ENCODE data around the gene APOD. TPM values are rescaled to one million over a fixed set of nuclear protein-coding genes. Genes with fewer than 3 reads are reported as not detected.

The APOD gene
- total and polyA plus RNA-seq, 2 of the 4 experiments (the other 2 are of a cell fraction), result 0.36 TPM; not detected in 1

GRCh38 chr3:195595785-195596531 is 12.2 kb upstream of the APOD start:
- Histone ChIP-seq H3K14ac (replicated peaks; ENCODE audit: low read depth, low read length) (no peak overlapping the region), H3K9me3 (ENCODE audit: control insufficient read depth, insufficient read depth, low read length) (no peaks in the 10 kb centered on the region), H4K8ac (ENCODE audit: low read depth in 2 of 2, low read length in 2 of 2) (no peak overlapping the region), H4K91ac (ENCODE audit: insufficient read depth, low read depth, low read length) (no peak overlapping the region), H2AK5ac (ENCODE audit: low read depth, low read length) (no peak overlapping the region), H3K18ac (ENCODE audit: low read depth, low read length) (no peak overlapping the region), H3K4me2 (ENCODE audit: low read depth, low read length) (no peak overlapping the region), H2BK20ac (ENCODE audit: low read depth, low read length) (no peak overlapping the region), H3K23ac (ENCODE audit: low read depth, low read length) (no peak overlapping the region), H3K36me3 (ENCODE audit: control insufficient read depth, insufficient read depth, low read length) (no peaks in the 10 kb centered on the region), H3K79me1 (ENCODE audit: low read depth in 1 of 2, low read length in 2 of 2) (no peaks in the 10 kb centered on the region), H3K9me1 (ENCODE audit: insufficient read depth, low read length) (no peaks in the 10 kb centered on the region), H3K4ac (ENCODE audit: low read depth, low read length) (no peak overlapping the region), H3K27ac (ENCODE audit: insufficient read depth, low read length) (no peak overlapping the region), H4K5ac (ENCODE audit: low read depth, low read length) (no peak overlapping the region), H2BK5ac (ENCODE audit: low read depth, low read length, poor library complexity, severe bottlenecking) (no peak overlapping the region), H3K27me3 (ENCODE audit: control insufficient read depth, insufficient read depth, low read length) (peaks cover 20% of the 10 kb centered on the region), H2BK120ac (ENCODE audit: low read depth, low read length) (no peak overlapping the region), H3K4me1 (ENCODE audit: control insufficient read depth, insufficient read depth, low read length) (no peaks in the 10 kb centered on the region), H2AFZ (replicated peaks; ENCODE audit: low read length, poor library complexity) (no peak overlapping the region), H3K4me3 (ENCODE audit: insufficient read depth, low read depth, low read length) (no peak overlapping the region), H4K20me1 (ENCODE audit: insufficient read depth, low read length) (no peaks in the 10 kb centered on the region), H3K9ac (ENCODE audit: low read depth, low read length) (no peak overlapping the region), H2BK15ac (ENCODE audit: low read depth, low read length) (no peak overlapping the region), H2AK9ac (replicated peaks; ENCODE audit: low read depth, low read length, poor library complexity) (no peak overlapping the region), H3K56ac (ENCODE audit: extremely low read depth, insufficient read depth, low read length) (no peak overlapping the region)
- ATAC-seq (ENCODE audit: low read depth) (no peak), DNase-seq (no peak)
- 58% methylated on average over 4 of the region's 8 CpGs; no CpG with 5 or more reads in 1 of the 2 experiments for WGBS, 2 experiments (ENCODE audit: extremely low coverage in 2 of 2, insufficient read length in 1 of 2)
- dilution Hi-C loops (cut with HindIII; ENCODE audit: low sequenced_read_pairs, unreplicated experiment) (no loop called here), in situ Hi-C loops (cut with MboI; ENCODE audit: low sequenced_read_pairs) (no loop called here), intact Hi-C loops (cut with micrococcal nuclease) (no loop called here)
- ChIA-PET CTCF (interaction anchor here (0.9 kb wide), 1 partner anchor 26 kb away, joined by 3 read pairs; no protein-coding TSS in a partner anchor), POLR2A (ENCODE audit: unreplicated experiment) (no interaction called here)
- no TSS peak for BruUV-seq (replicated peaks)
- TF ChIP-seq RCOR1 (IDR thresholded peaks at IDR 0.05; ENCODE audit: insufficient replicate concordance, low read length), result no peak

Measured in IMR-90 (cell line).